K562 (cell line): ENCODE data around the gene LDB2. TPM values are rescaled to one million over a fixed set of nuclear protein-coding genes. Genes with fewer than 3 reads are reported as not detected.

Source experiments
- ATAC-seq: fragments of 200-7000 bp; cut with Tn5 transposase; 3 replicates; pipeline ENCODE4 v1.9.1; 2020; ENCODE audit warnings: moderate library complexity
- BruUV-seq: library from RNA; stranded (reverse); fragments of 400-500 nt; replicated peaks from 2 replicates; lab custom pipeline; 2021; lab: Mats Ljungman, UMichigan
- CTCF ChIA-PET: fragments of 300-600 bp; formaldehyde crosslinking; extraction: SDS; loops from one replicate; lab custom pipeline; 2021; ENCODE audit warnings: low intra/inter-chr PET ratio; lab: Yijun Ruan, JAX
- POLR2A ChIA-PET: fragments of 300-600, 350-650 bp; sonication (Branson Sonifier 250); formaldehyde crosslinking; extraction: SDS; loops from one replicate; lab custom pipeline; 2021; ENCODE audit warnings: antibody characterized with exemption, inconsistent platforms; lab: Yijun Ruan, JAX
- DNase-seq, 4 experiments: peaks; one replicate each; pipeline versions ENCODE4 v3.0.0 to v3.0.0-alpha.2; 2011 to 2018; ENCODE audit warnings: low spot score in 3 of 4, mixed read lengths in 3 of 4; ENCODE audit errors: extremely low read depth in 1 of 4
- FAIRE-seq: peaks from 2 replicates; lab custom pipeline; 2011; peaks lifted over from hg19 to GRCh38; lab: Jason Lieb, UNC
- H2AFZ ChIP-seq: 2 replicates; pipeline ENCODE4 v1.6.0; 2011; ENCODE audit warnings: low read depth, low read length, control low read depth, inconsistent platforms
- H3K27ac ChIP-seq: fragments of 200-600 bp; 3 replicates; pipeline ENCODE4 v1.8.0; 2011; ENCODE audit warnings: low read depth, mild to moderate bottlenecking, control low read depth, inconsistent platforms, low read length, moderate library complexity, mixed read lengths; ENCODE audit errors: extremely low read depth
- H3K27me3 ChIP-seq, 2 experiments: fragments of 300-600 bp in 1 of 2; 2 replicates in 1 of 2; 3 replicates in 1 of 2; pipeline versions ENCODE4 v1.6.0 to v1.8.0; 2011; ENCODE audit warnings: inconsistent platforms in 2 of 2, low read length in 2 of 2, mild to moderate bottlenecking in 1 of 2, mixed read lengths in 1 of 2, moderate library complexity in 1 of 2; ENCODE audit not compliant: control insufficient read depth in 2 of 2, insufficient read depth in 2 of 2
- H3K36me3 ChIP-seq: fragments of 300-600 bp; 3 replicates; pipeline ENCODE4 v1.8.0; 2011; ENCODE audit warnings: mild to moderate bottlenecking, low read length, inconsistent platforms; ENCODE audit not compliant: control insufficient read depth, insufficient read depth
- H3K4me1 ChIP-seq, 2 experiments: fragments of 200-600 bp in 1 of 2; replicated peaks in 1 of 2; 2 replicates in 1 of 2; 3 replicates in 1 of 2; pipeline versions ENCODE4 v1.5.1 to v1.8.0; 2011; ENCODE audit warnings: inconsistent platforms in 2 of 2, low read length in 2 of 2, mild to moderate bottlenecking in 1 of 2, mixed read lengths in 1 of 2, moderate library complexity in 1 of 2; ENCODE audit not compliant: control insufficient read depth in 2 of 2, insufficient read depth in 2 of 2
- H3K4me2 ChIP-seq: 2 replicates; pipeline ENCODE4 v1.6.1; 2011; ENCODE audit warnings: low read length, control low read depth, inconsistent platforms, mixed read lengths; ENCODE audit not compliant: insufficient read depth
- H3K4me3 ChIP-seq: fragments of 200-600 bp; sonication (generic), shearing (Covaris generic); 2 replicates; pipeline ENCODE4 v1.5.1; 2016; ENCODE audit warnings: control low read depth, inconsistent platforms
- H3K79me2 ChIP-seq: fragments of 200-600 bp; 3 replicates; pipeline ENCODE4 v1.8.0; 2011; ENCODE audit warnings: low read length, inconsistent platforms; ENCODE audit not compliant: control insufficient read depth, insufficient read depth
- H3K9ac ChIP-seq, 2 experiments: 2 replicates each; pipeline versions ENCODE4 v1.6.0 to v1.6.1; 2011; ENCODE audit warnings: low read depth in 2 of 2, low read length in 2 of 2, control low read depth in 1 of 2, inconsistent platforms in 1 of 2, mild to moderate bottlenecking in 1 of 2, mixed read lengths in 1 of 2; ENCODE audit not compliant: insufficient read depth in 1 of 2
- H3K9me1 ChIP-seq: one replicate; pipeline ENCODE4 v1.6.0; 2011; ENCODE audit warnings: inconsistent platforms, mild to moderate bottlenecking, low read length, moderate library complexity; ENCODE audit not compliant: control insufficient read depth, insufficient read depth
- H3K9me3 ChIP-seq: replicated peaks from 2 replicates; pipeline ENCODE4 v1.5.1; 2011; ENCODE audit warnings: low read depth, low read length, inconsistent platforms; ENCODE audit not compliant: control insufficient read depth, insufficient read depth
- H4K20me1 ChIP-seq: replicated peaks from 2 replicates; pipeline ENCODE4 v1.6.1; 2011; ENCODE audit warnings: low read length, inconsistent platforms, mixed read lengths; ENCODE audit not compliant: control insufficient read depth, insufficient read depth
- NBN ChIP-seq: fragments of 450-650 bp; IDR thresholded peaks from 2 replicates; pipeline ENCODE4 v1.6.1; 2016; ENCODE audit warnings: low read depth, mild to moderate bottlenecking
- NFYB ChIP-seq: IDR thresholded peaks from 2 replicates; pipeline ENCODE4 v1.6.1; 2011; ENCODE audit warnings: mild to moderate bottlenecking, moderate library complexity; ENCODE audit not compliant: insufficient read length; ENCODE audit errors: extremely low read depth
- PKNOX1 ChIP-seq: fragments of 450-650 bp; IDR thresholded peaks from 2 replicates; pipeline ENCODE4 v1.6.1; 2016
- POLR2AphosphoS5 ChIP-seq: IDR thresholded peaks from 2 replicates; pipeline ENCODE4 v1.6.1; 2011; ENCODE audit warnings: mild to moderate bottlenecking, low read depth, low read length, moderate library complexity; ENCODE audit not compliant: control insufficient read depth, insufficient read depth
- RBM25 ChIP-seq: fragments of 200-400 bp; formaldehyde crosslinking; IDR thresholded peaks from 2 replicates; pipeline ENCODE4 v1.6.1; 2018; ENCODE audit warnings: low read length, low read depth, moderate library complexity; ENCODE audit not compliant: severe bottlenecking
- SLC30A9 ChIP-seq: fragments of 250-450 bp; sonication (Bioruptor Pico); IDR thresholded peaks from 2 replicates; pipeline ENCODE4 v1.8.0; 2022; ENCODE audit warnings: mild to moderate bottlenecking, moderate library complexity
- XRCC5 ChIP-seq: fragments of 200-400 bp; formaldehyde crosslinking; IDR thresholded peaks from 2 replicates; pipeline ENCODE4 v1.6.1; 2017; ENCODE audit warnings: low read depth, mild to moderate bottlenecking, low read length
- ZNF316 ChIP-seq: fragments of 450-650 bp; IDR thresholded peaks from 2 replicates; pipeline ENCODE4 v1.6.1; 2016
- ZNF407 ChIP-seq: fragments of 450-650 bp; IDR thresholded peaks from 2 replicates; pipeline ENCODE4 v1.6.1; 2016; ENCODE audit warnings: low read depth
- in situ Hi-C: fragments of 300-500 bp; cut with MboI; formaldehyde crosslinking; loops from 4 replicates; pipeline ENCODE4 v1.15.0; 2018; ENCODE audit warnings: inconsistent platforms, mixed read lengths
- intact Hi-C: fragments of 100-400 bp; cut with micrococcal nuclease; formaldehyde crosslinking; loops from 2 replicates; pipeline ENCODE4 v1.14.2; 2022
- polyA plus RNA-seq, 8 experiments: library from polyadenylated mRNA; depleted of rRNA in 4 of 8; stranded (reverse) in 5 of 8; unstranded in 3 of 8; fragments of >200 nt; fragmentation: Nextera tagmentation in 2 of 8; fragmentation: Illumina TruSeq in 1 of 8; extraction: Ambion mirVana in 2 of 8; extraction: Trizol in 1 of 8; gene quantifications; 2 replicates each; pipeline versions ENCODE4 v1.2.1 to v1.2.3, GENCODE V29; 2011 to 2014; ENCODE audit warnings: inconsistent platforms in 1 of 8, missing spikeins in 1 of 8
- total RNA-seq, 7 experiments: library from RNA; depleted of rRNA in 6 of 7; stranded (reverse); fragments of >200 nt in 6 of 7; fragmentation: Illumina TruSeq in 2 of 7; extraction: Trizol in 2 of 7; gene quantifications; 2 replicates each; pipeline versions ENCODE4 v1.2.1 to v1.2.3, GENCODE V29; 2011 to 2021; ENCODE audit warnings: low replicate concordance in 1 of 7
- TF ChIP-seq, protein P1 (sequence below): sonication (generic); formaldehyde crosslinking; IDR thresholded peaks from 2 replicates; pipeline ENCODE4 v1.4.0; 2020; ENCODE audit warnings: mild to moderate bottlenecking, missing genetic modification reagents

The LDB2 gene
- total and polyA plus RNA-seq, 9 of the 15 experiments (the other 6 are each of a cell fraction or from before 2014, with no cell fraction given): 0.10 to 0.20 TPM; not detected in 7

DNA sequence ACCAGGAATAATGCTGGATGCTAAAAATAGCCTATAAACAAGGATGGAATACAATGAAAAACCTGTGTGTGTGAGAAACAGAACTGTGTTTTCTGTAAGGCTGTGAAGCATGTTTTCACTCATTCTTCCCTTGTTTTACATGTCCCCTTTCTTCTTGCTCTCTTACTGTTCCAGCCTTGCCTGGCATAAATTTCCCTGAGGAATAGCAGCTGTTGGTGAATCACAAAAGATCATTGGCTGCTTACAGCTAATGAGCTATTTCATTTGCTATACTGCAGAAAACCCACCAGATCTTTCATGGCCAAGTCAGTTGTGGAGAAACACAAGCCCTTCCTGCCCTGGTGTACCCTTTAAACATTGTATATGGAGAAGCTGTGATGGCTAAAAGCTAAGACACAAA is 91.1 kb downstream of the LDB2 start (continued):
- TF ChIP-seq NFYB (no peak), SLC30A9 (CRISPR knock-in tag) (no peak), XRCC5 (no peak), PKNOX1 (no peak)

DNA sequence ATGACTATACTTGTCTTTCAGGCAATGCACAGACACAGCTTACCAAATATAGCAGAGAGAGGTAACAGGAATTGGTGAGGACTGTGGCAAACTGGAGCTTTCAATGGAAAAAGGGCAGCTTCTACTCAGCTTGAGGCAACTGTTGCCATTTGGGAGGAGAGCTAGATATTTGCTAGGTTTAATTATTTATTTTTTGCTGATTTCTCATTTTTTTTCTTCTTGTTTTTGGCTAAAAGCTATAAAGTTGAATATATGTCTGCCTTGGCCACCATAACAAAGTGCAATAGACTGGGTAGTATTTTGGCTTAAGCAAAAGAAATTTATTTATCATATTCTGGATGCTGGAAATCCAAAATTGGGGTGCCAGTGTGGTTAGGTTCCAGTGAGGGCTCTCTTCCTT is 93.9 kb downstream of the LDB2 start:
- FAIRE-seq (no peak), DNase-seq (no peak), ATAC-seq (no peak)
- Histone ChIP-seq H3K9me1 (no peaks in the 10 kb centered on the region), H3K4me3 (no peak overlapping the region), H3K27me3 (no peaks in the 10 kb centered on the region), H3K4me1 (no peaks in the 10 kb centered on the region), H3K4me2 (no peak overlapping the region), H4K20me1 (no peaks in the 10 kb centered on the region), H2AFZ (no peak overlapping the region), H3K79me2 (no peaks in the 10 kb centered on the region), H3K36me3 (no peaks in the 10 kb centered on the region), H3K27ac (no peak overlapping the region), H3K9me3 (no peaks in the 10 kb centered on the region), H3K9ac (no peak overlapping the region)
- ChIA-PET POLR2A (interaction anchor here (0.6 kb wide), 1 partner anchor 116 kb away, joined by 3 read pairs; no protein-coding TSS in a partner anchor), CTCF (no interaction called here)
- in situ Hi-C loops (no loop called here), intact Hi-C loops (no loop called here)
- TF ChIP-seq RBM25 (no peak), POLR2AphosphoS5 (no peak), NBN (no peak), ZNF316 (peak; percentile 40), ZNF407 (no peak)
- TF ChIP-seq, protein P1, sequence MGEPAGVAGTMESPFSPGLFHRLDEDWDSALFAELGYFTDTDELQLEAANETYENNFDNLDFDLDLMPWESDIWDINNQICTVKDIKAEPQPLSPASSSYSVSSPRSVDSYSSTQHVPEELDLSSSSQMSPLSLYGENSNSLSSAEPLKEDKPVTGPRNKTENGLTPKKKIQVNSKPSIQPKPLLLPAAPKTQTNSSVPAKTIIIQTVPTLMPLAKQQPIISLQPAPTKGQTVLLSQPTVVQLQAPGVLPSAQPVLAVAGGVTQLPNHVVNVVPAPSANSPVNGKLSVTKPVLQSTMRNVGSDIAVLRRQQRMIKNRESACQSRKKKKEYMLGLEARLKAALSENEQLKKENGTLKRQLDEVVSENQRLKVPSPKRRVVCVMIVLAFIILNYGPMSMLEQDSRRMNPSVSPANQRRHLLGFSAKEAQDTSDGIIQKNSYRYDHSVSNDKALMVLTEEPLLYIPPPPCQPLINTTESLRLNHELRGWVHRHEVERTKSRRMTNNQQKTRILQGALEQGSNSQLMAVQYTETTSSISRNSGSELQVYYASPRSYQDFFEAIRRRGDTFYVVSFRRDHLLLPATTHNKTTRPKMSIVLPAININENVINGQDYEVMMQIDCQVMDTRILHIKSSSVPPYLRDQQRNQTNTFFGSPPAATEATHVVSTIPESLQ (CRISPR knock-in tag): no peak
- no TSS peak for BruUV-seq
